HG02840 (cell line): ENCODE data around the gene CDK8.
"Not testable (repeated sequence)": the region's sequence is repeated elsewhere in the genome, so short reads cannot be mapped to it uniquely, and the experiment has no call there.

Experiments used
- ATAC-seq: cut with Tn5 transposase; IDR thresholded peaks from one replicate; pipeline ENCODE4 v1.9.1; 2021; ENCODE audit warnings: mild to moderate bottlenecking, moderate library complexity, moderate number of reproducible peaks; ENCODE audit not compliant: unreplicated experiment, low FRiP score

CDK8 gene

GRCh38 chr13:26252006-26252405, 1.9 kb upstream of the CDK8 start:
- ATAC-seq, result not testable (repeated sequence)

- no peak for ATAC-seq
These were observed 605 bp upstream of the CDK8 start for GRCh38 chr13:26253262-26253786.

GRCh38 chr13:26254583-26255111, 718 bp downstream of the CDK8 start:
- ATAC-seq, result peak; percentile 31

- ATAC-seq, result no peak
These were observed 1.2 kb downstream of the CDK8 start for GRCh38 chr13:26255115-26255514.

GRCh38 chr13:26255691-26256277, 1.9 kb downstream of the CDK8 start:
- ATAC-seq, result no peak

- ATAC-seq, result no peak
These were observed 3.1 kb downstream of the CDK8 start for GRCh38 chr13:26257049-26257448.

- ATAC-seq, result no peak
These were observed 5.7 kb downstream of the CDK8 start for GRCh38 chr13:26259634-26260033.

GRCh38 chr13:26262156-26262555, 8.2 kb downstream of the CDK8 start:
- ATAC-seq, result no peak

GRCh38 chr13:26266311-26266710, 12.4 kb downstream of the CDK8 start:
- no peak for ATAC-seq

GRCh38 chr13:26270707-26271106, 16.8 kb downstream of the CDK8 start:
- no peak for ATAC-seq

GRCh38 chr13:26272621-26273020, 18.7 kb downstream of the CDK8 start:
- ATAC-seq, result no peak

GRCh38 chr13:26280295-26280694, 26.4 kb downstream of the CDK8 start:
- ATAC-seq, result no peak

GRCh38 chr13:26280822-26281221, 26.9 kb downstream of the CDK8 start:
- no peak for ATAC-seq

- not testable (repeated sequence) for ATAC-seq
These were observed 32.0 kb downstream of the CDK8 start for GRCh38 chr13:26285911-26286310.

- ATAC-seq, result not testable (repeated sequence)
These were observed 34.9 kb downstream of the CDK8 start for GRCh38 chr13:26288838-26289237.

GRCh38 chr13:26295812-26296211, 41.9 kb downstream of the CDK8 start:
- ATAC-seq, result no peak

GRCh38 chr13:26299168-26299750, 45.3 kb downstream of the CDK8 start:
- ATAC-seq, result no peak

- ATAC-seq, result no peak
These were observed 46.2 kb downstream of the CDK8 start for GRCh38 chr13:26300140-26300539.

- no peak for ATAC-seq
These were observed 51.7 kb downstream of the CDK8 start for GRCh38 chr13:26305676-26306075.

- no peak for ATAC-seq
These were observed 53.8 kb downstream of the CDK8 start for GRCh38 chr13:26307701-26308100.

- no peak for ATAC-seq
These were observed 54.3 kb downstream of the CDK8 start for GRCh38 chr13:26308250-26308649.

- no peak for ATAC-seq
These were observed 54.9 kb downstream of the CDK8 start for GRCh38 chr13:26308836-26309235.
